Activated naive CD4-positive, alpha-beta T cell treated with anti-CD3 and anti-CD28 coated beads, Interleukin-2, amount 50 U/mL, for 24 hours (primary cell): Measurements from ENCODE around the gene LAMA2.

ENCODE experiments used
- H3K27ac Mint-ChIP-seq: one replicate; pipeline ENCODE4 v1.8.0; 2021; ENCODE audit warnings: mild to moderate bottlenecking, mixed read lengths
- H3K27me3 Mint-ChIP-seq: one replicate; pipeline ENCODE4 v1.8.0; 2021; ENCODE audit warnings: mixed read lengths
- H3K36me3 Mint-ChIP-seq: one replicate; pipeline ENCODE4 v1.8.0; 2021; ENCODE audit warnings: mixed read lengths
- H3K4me1 Mint-ChIP-seq: one replicate; pipeline ENCODE4 v1.8.0; 2021; ENCODE audit warnings: mixed read lengths
- H3K4me3 Mint-ChIP-seq: one replicate; pipeline ENCODE4 v1.8.0; 2021; ENCODE audit warnings: mild to moderate bottlenecking, mixed read lengths
- H3K9me3 Mint-ChIP-seq: one replicate; pipeline ENCODE4 v1.8.0; 2021; ENCODE audit warnings: mixed read lengths

Gene LAMA2

DNA sequence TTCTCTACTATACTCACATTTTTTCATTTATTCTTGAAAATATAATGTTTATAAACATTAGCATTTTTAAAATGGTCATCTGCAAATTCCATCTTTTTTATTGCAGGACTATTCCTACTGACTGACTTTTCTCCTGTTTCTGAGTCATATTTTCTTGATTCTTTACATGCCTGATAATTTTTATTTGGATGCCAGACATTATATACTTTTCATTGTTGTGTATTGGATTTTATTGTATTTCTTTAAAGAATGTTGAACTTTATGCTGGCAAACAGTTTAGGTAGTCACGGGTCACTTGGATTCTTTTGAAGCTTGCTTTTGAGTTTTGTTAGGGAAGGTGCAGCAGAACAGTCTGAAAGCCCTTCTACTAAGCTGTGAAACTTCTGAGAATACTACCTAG, 423.9 kb downstream of the LAMA2 start:
- Mint-ChIP-seq H3K36me3 (no peaks in the 10 kb centered on the region), H3K4me1 (no peaks in the 10 kb centered on the region), H3K9me3 (no peaks in the 10 kb centered on the region), H3K4me3 (no peak overlapping the region), H3K27ac (no peak overlapping the region), H3K27me3 (peaks cover 13% of the 10 kb centered on the region)

- Mint-ChIP-seq H3K4me1 (no peaks in the 10 kb centered on the region), H3K27me3 (peaks cover 13% of the 10 kb centered on the region), H3K27ac (no peak overlapping the region), H3K36me3 (no peaks in the 10 kb centered on the region), H3K9me3 (no peaks in the 10 kb centered on the region), H3K4me3 (no peak overlapping the region)
Observed at GRCh38 chr6:129307845-129308244, 424.9 kb downstream of the LAMA2 start.

DNA sequence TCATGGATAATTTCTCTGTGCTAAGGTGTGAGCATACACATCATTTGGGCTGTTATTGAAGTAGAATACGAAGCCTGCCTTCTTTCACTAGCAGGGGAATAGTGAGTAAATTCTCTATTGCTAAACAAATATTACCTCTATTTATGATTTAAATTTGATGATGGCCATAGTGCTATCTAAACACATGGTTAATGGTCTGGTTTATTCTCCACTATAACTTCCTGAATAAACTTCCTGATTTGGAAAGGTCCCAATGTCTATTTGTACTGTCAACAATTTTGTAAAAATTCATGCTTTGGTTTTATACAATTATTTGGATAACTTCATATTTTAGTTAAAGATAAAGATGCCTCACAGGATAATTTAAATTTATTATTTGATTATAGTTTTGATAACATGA, 426.2 kb downstream of the LAMA2 start:
- no peak overlapping the region for H3K4me3 Mint-ChIP-seq
- H3K27ac Mint-ChIP-seq, result no peak overlapping the region
- no peaks in the 10 kb centered on the region for H3K9me3 Mint-ChIP-seq
- no peaks in the 10 kb centered on the region for H3K36me3 Mint-ChIP-seq
- peaks cover 10% of the 10 kb centered on the region for H3K27me3 Mint-ChIP-seq
- no peaks in the 10 kb centered on the region for H3K4me1 Mint-ChIP-seq

DNA sequence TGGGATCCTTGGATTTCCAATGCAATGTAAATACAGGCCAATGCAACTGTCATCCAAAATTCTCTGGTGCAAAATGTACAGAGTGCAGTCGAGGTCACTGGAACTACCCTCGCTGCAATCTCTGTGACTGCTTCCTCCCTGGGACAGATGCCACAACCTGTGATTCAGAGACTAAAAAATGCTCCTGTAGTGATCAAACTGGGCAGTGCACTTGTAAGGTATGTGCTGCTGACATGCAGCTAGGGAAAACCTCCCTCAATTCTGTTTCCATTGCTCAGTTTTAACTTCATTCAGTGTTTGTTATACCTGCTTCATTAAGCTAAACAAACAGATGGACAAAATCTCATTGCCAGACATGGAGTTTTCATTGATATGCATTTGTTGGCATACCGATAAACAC, 429.9 kb downstream of the LAMA2 start:
- H3K36me3 Mint-ChIP-seq, result peaks cover 2% of the 10 kb centered on the region
- peaks cover 6% of the 10 kb centered on the region for H3K27me3 Mint-ChIP-seq
- no peak overlapping the region for H3K27ac Mint-ChIP-seq
- H3K9me3 Mint-ChIP-seq, result no peaks in the 10 kb centered on the region
- no peaks in the 10 kb centered on the region for H3K4me1 Mint-ChIP-seq
- no peak overlapping the region for H3K4me3 Mint-ChIP-seq

DNA sequence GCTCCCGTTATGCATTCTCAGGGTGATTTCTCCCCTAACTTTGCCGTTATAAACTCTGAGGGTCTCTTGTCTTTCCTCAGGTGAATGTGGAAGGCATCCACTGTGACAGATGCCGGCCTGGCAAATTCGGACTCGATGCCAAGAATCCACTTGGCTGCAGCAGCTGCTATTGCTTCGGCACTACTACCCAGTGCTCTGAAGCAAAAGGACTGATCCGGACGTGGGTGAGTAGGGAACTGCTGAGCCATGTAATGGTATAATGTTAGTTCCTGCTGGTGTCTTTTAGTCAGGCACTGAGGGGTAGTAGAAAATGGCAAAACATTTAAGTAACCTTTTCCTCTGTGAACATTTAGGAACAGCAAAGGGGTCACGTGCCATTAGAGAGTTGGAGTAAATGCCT, 431.6 kb downstream of the LAMA2 start:
- Mint-ChIP-seq H3K27ac (no peak overlapping the region), H3K4me3 (no peak overlapping the region), H3K4me1 (no peaks in the 10 kb centered on the region), H3K36me3 (peaks cover 2% of the 10 kb centered on the region), H3K27me3 (peaks cover 9% of the 10 kb centered on the region), H3K9me3 (no peaks in the 10 kb centered on the region)

DNA sequence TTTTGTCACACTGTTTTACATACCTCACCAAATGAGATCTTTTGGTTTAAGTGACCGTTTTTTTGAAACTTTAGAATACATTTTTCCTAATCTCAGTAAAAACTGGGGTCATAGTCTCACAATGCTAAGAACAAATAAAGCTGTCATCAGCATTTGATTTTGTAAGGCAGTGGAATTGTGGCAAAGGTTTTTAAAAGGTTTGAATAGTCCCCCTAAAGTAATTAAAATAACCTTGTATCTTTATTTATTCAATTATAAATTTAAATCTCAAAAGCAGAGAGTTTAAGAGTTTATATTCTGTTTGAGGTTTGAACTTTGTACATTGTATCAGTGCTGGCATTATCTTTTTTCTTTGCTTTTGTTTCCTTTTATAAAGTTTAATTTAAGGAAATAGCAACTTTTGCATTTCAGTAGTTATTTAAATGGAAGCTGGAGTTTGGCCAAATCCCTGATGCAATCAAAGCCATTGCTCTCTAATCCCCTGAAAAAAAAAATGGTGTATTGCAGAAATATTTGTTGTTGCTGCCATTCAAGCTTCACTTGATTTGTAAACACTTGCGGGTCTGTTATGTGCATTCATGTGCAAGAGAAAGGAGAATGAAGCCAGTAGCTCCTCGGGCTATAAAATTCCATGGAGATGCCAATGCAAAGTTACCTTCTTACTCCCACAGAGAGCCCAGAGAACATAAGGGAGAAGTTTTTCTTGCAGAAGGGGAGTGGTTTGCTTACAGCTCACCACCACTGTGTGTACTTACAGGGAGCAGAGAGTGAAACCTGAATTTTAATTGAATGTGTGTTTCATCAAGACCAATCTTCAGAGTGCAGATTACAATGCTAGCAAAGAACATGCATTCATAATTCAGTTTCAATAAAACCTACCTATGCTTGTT, 435.2 kb downstream of the LAMA2 start:
- Mint-ChIP-seq H3K27me3 (peaks cover 11% of the 10 kb centered on the region), H3K27ac (no peak overlapping the region), H3K36me3 (peaks cover 2% of the 10 kb centered on the region), H3K4me1 (no peaks in the 10 kb centered on the region), H3K4me3 (no peak overlapping the region), H3K9me3 (no peaks in the 10 kb centered on the region)

DNA sequence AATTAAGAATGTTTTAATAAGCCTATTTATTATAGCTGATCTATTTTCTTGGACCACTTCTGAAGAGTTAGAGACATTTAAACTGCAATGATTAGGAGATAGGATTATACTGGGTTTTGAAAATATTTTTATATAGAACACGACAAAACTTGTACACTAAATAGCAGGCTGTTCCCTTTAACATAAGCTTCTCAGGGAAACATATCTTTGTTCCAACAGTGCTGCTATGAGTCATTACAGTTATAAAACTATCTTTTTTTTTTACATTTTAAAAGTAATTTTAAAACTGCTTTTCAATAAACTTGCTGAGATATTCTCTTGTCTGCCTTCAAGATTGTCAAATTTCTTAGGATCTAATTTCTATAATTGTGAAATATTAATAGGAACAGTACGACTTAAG, 438.0 kb downstream of the LAMA2 start:
- Mint-ChIP-seq H3K4me1 (no peaks in the 10 kb centered on the region), H3K27ac (no peak overlapping the region), H3K27me3 (peaks cover 8% of the 10 kb centered on the region), H3K4me3 (no peak overlapping the region), H3K36me3 (no peaks in the 10 kb centered on the region), H3K9me3 (no peaks in the 10 kb centered on the region)

DNA sequence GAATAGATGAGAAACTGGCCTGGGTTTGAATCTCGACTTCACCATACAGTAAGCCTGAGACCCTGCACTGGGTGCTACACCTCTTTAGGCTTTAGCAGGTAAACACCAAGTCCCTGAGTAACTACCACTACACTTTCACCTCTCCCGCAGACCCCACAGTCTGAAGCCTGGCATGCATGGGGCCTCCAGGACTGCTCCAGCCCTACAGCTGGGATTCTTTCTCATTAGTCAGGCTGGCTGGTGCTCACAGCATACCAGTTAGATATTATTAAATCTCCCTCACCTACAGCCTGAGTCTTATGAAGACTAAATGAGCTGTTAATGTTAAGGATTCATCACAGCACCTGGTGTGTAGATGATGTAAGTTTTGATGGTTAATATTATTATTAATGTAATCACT, 438.4 kb downstream of the LAMA2 start:
- H3K27me3 Mint-ChIP-seq, result peaks cover 7% of the 10 kb centered on the region
- H3K9me3 Mint-ChIP-seq, result no peaks in the 10 kb centered on the region
- no peak overlapping the region for H3K27ac Mint-ChIP-seq
- no peaks in the 10 kb centered on the region for H3K36me3 Mint-ChIP-seq
- H3K4me1 Mint-ChIP-seq, result no peaks in the 10 kb centered on the region
- no peak overlapping the region for H3K4me3 Mint-ChIP-seq

DNA sequence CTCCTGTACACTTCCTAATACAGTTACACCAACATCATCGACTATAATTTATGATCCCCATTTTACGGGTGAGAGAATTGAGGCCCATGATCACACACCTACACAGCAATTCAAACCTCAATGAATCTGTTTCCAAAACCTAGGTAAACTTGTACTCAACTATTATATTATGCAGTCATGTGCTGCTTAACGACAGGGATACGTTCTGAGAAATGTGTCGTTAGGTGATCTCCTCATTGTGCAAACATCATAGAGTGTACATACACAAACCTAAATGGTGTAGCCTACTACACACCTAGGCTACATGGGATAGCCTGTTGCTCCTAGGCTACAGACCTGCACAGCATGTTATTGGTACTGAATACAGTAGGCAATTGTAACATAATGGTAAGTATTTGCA, 441.4 kb downstream of the LAMA2 start:
- Mint-ChIP-seq H3K4me1 (no peaks in the 10 kb centered on the region), H3K36me3 (no peaks in the 10 kb centered on the region), H3K4me3 (no peak overlapping the region), H3K27ac (no peak overlapping the region), H3K9me3 (no peaks in the 10 kb centered on the region), H3K27me3 (peaks cover 2% of the 10 kb centered on the region)

GRCh38 chr6:129329678-129330077, 446.7 kb downstream of the LAMA2 start:
- no peaks in the 10 kb centered on the region for H3K4me1 Mint-ChIP-seq
- H3K4me3 Mint-ChIP-seq, result no peak overlapping the region
- H3K36me3 Mint-ChIP-seq, result no peaks in the 10 kb centered on the region
- H3K27me3 Mint-ChIP-seq, result no peaks in the 10 kb centered on the region
- H3K9me3 Mint-ChIP-seq, result no peaks in the 10 kb centered on the region
- H3K27ac Mint-ChIP-seq, result no peak overlapping the region

GRCh38 chr6:129331450-129332138, 448.7 kb downstream of the LAMA2 start:
- Mint-ChIP-seq H3K9me3 (no peaks in the 10 kb centered on the region), H3K27ac (no peak overlapping the region), H3K36me3 (no peaks in the 10 kb centered on the region), H3K27me3 (peaks cover 2% of the 10 kb centered on the region), H3K4me1 (no peaks in the 10 kb centered on the region), H3K4me3 (no peak overlapping the region)

- Mint-ChIP-seq H3K9me3 (no peaks in the 10 kb centered on the region), H3K27me3 (peaks cover 8% of the 10 kb centered on the region), H3K4me3 (no peak overlapping the region), H3K4me1 (no peaks in the 10 kb centered on the region), H3K27ac (no peak overlapping the region), H3K36me3 (no peaks in the 10 kb centered on the region)
Observed at GRCh38 chr6:129335792-129336191, 452.9 kb downstream of the LAMA2 start.

DNA sequence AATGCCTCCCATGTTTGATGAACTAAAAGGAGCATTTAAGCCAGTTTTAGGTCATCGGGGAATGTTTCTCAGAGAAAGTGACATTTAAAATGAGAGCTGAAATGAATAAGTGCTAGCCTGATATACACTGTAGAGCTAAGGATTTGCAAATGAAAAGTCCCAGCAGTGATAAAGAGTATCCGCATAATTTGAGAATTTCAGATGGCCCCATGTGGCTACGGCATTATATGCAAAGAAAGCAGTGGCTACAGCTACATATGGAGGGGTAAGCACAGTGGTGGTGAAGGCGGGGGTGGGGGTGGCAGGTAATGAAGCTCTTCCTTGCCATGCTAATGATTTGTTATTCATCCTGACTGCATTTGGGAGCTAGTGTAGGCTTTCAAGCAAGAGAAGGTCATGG, 455.7 kb downstream of the LAMA2 start:
- Mint-ChIP-seq H3K27me3 (peaks cover 8% of the 10 kb centered on the region), H3K36me3 (no peaks in the 10 kb centered on the region), H3K4me1 (no peaks in the 10 kb centered on the region), H3K4me3 (no peak overlapping the region), H3K27ac (no peak overlapping the region), H3K9me3 (no peaks in the 10 kb centered on the region)

DNA sequence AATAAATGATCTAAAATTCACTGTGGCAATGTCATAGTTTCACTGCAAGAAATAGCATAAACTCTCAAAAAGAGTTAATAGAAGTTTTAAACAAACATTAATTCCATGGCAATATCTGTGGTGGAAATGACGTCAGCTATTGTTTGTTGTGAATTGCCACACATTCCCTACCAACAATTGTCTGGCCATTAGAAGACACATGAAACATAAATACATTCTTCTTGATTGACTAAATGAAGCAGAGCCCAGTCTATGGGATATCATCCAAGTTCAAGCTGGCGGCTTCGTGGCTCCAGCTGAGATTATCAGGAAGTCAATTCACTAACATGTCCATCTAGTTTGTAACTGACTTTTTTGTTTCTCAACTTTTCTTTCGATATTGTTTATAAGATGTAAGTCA, 458.0 kb downstream of the LAMA2 start:
- Mint-ChIP-seq H3K27me3 (peaks cover 6% of the 10 kb centered on the region), H3K9me3 (no peaks in the 10 kb centered on the region), H3K36me3 (no peaks in the 10 kb centered on the region), H3K27ac (no peak overlapping the region), H3K4me3 (no peak overlapping the region), H3K4me1 (no peaks in the 10 kb centered on the region)

DNA sequence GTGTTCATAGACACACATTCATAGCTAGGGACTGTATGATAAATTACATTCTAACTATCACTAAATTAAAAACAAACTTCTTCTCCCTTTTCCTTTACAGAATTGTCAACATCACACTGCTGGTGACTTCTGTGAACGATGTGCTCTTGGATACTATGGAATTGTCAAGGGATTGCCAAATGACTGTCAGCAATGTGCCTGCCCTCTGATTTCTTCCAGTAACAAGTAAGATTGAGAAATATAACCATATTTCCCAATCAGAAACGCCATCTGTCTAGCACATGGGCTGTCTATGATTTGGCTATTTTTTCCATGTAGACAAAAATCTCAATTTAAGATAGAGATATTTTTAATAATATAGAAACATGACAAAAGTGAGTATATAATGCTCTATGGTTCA, 459.3 kb downstream of the LAMA2 start:
- peaks cover 6% of the 10 kb centered on the region for H3K27me3 Mint-ChIP-seq
- H3K4me1 Mint-ChIP-seq, result no peaks in the 10 kb centered on the region
- H3K4me3 Mint-ChIP-seq, result no peak overlapping the region
- H3K36me3 Mint-ChIP-seq, result no peaks in the 10 kb centered on the region
- H3K27ac Mint-ChIP-seq, result no peak overlapping the region
- H3K9me3 Mint-ChIP-seq, result no peaks in the 10 kb centered on the region

GRCh38 chr6:129342796-129343195, 459.9 kb downstream of the LAMA2 start:
- no peaks in the 10 kb centered on the region for H3K36me3 Mint-ChIP-seq
- H3K4me1 Mint-ChIP-seq, result no peaks in the 10 kb centered on the region
- H3K9me3 Mint-ChIP-seq, result no peaks in the 10 kb centered on the region
- no peak overlapping the region for H3K27ac Mint-ChIP-seq
- peaks cover 6% of the 10 kb centered on the region for H3K27me3 Mint-ChIP-seq
- no peak overlapping the region for H3K4me3 Mint-ChIP-seq
